OCI-LY1 (cell line): Measurements from ENCODE around the gene FRMPD3.
A peak's percentile ranks its signal among the peaks of the same experiment; 100 is the strongest.

ENCODE experiments used
- EZH2 ChIP-seq: fragments of 200-600 bp; sonication (generic), shearing (Covaris generic); IDR thresholded peaks from 2 replicates; pipeline ENCODE4 v1.8.0; 2017; ENCODE audit warnings: borderline replicate concordance, mixed run types, mild to moderate bottlenecking, antibody characterized with exemption, low read length, moderate library complexity, mixed read lengths
- TF ChIP-seq, protein P1 (sequence below): fragments of 200-600 bp; sonication (generic), shearing (Covaris generic); IDR thresholded peaks from 2 replicates; pipeline ENCODE4 v1.5.1; 2017; ENCODE audit warnings: mild to moderate bottlenecking, antibody characterized with exemption, low read length, moderate library complexity, mixed read lengths

- TF ChIP-seq, protein P1, sequence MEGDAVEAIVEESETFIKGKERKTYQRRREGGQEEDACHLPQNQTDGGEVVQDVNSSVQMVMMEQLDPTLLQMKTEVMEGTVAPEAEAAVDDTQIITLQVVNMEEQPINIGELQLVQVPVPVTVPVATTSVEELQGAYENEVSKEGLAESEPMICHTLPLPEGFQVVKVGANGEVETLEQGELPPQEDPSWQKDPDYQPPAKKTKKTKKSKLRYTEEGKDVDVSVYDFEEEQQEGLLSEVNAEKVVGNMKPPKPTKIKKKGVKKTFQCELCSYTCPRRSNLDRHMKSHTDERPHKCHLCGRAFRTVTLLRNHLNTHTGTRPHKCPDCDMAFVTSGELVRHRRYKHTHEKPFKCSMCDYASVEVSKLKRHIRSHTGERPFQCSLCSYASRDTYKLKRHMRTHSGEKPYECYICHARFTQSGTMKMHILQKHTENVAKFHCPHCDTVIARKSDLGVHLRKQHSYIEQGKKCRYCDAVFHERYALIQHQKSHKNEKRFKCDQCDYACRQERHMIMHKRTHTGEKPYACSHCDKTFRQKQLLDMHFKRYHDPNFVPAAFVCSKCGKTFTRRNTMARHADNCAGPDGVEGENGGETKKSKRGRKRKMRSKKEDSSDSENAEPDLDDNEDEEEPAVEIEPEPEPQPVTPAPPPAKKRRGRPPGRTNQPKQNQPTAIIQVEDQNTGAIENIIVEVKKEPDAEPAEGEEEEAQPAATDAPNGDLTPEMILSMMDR, result peak; percentile 33; the same call in 1 of the 2 replicates
- TF ChIP-seq EZH2, result no peak
These were observed 20.4 kb upstream of the FRMPD3 start for GRCh38 chrX:107429090-107429489.
